GM19438 (cell line): ENCODE measurements around the gene CCDC85C.
A peak's percentile ranks its signal among the peaks of the same experiment; 100 is the strongest.

ENCODE experiments used
- ATAC-seq: cut with Tn5 transposase; IDR thresholded peaks from one replicate; pipeline ENCODE4 v1.9.1; 2021; ENCODE audit warnings: low read depth; ENCODE audit not compliant: unreplicated experiment

Gene CCDC85C

GRCh38 chr14:99632410-99633035 is 28.5 kb upstream of the CCDC85C start:
- no peak for ATAC-seq

DNA sequence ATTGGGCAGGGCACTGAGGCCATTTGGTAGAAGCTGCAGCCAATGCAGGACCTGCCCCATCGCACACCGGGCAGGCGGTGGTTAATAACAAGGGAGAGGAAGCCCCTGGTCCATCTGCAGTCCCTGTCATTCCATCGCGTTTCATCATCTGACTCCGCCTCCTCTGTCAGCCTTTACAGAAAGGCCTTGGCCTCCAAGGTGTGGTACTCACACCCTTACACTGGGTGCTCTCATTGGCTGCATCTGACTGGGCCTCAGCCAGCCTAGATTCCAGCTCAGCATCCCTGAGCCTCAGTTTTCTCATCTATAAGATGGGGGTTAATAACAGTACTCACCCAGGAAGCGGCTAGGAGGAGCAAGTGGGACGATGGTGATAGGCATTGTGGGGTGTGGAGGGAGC is 26.2 kb upstream of the CCDC85C start:
- no peak for ATAC-seq

- peak; percentile 60 for ATAC-seq
These were observed 25.0 kb upstream of the CCDC85C start for GRCh38 chr14:99628887-99629618.

DNA sequence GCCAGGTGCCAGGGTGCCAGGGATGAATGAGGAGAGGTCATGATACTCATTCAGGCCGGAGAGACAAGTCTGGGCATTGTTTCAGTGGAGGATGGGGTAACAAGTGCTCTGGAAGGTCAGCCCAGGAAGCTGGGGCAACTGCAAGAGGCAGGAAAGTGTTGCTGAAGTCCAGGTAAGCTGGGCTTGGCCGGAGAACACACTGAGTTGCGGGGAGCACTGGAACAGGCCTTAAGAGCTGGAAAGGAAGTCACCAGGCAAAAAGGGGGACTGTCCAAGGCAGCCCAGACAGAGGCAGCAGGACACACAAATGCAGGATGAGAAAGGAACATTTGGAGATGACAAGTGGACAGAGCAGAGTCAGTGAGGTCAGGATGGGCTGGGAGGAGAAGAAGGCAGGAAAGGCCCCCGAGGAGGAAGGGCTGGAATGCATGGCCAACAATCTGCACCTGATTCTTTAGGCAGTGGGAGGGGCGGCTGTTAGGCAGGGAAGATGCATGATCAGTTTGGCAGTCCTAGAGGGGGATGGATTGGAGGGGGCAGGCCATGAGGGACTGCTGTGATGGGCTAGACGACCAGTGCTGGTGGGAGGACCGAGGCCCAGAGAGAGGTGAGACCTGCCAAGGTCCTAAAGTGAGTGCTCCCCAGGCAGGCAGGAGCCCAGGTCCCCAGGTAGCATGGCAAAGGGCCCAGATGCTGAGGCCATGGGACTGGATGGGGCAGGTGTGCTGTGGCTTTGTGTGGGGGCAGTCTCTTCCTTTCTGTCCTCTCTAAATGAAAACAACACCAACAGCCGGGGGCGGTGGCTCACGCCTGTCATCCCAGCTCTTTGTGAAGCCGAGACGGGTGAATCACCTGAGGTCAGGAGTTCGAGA is 23.7 kb upstream of the CCDC85C start:
- no peak for ATAC-seq

DNA sequence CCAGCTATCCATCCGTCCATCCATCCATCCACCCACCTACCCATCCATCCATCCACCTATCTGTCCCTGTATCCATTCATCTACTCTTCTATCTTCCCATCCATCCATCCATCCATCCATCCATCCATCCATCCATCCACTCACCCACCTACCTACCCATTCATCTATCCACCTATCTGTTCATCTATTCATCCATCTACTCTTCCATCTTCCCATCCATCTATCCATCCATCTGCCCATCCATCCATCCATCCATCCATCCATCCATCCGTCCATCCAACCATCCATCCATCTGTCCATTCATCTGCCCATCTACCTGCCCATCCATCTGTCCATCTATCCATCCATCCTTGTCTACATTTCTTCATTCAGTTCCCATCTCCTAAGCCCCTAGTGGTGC is 23.1 kb upstream of the CCDC85C start:
- no peak for ATAC-seq

DNA sequence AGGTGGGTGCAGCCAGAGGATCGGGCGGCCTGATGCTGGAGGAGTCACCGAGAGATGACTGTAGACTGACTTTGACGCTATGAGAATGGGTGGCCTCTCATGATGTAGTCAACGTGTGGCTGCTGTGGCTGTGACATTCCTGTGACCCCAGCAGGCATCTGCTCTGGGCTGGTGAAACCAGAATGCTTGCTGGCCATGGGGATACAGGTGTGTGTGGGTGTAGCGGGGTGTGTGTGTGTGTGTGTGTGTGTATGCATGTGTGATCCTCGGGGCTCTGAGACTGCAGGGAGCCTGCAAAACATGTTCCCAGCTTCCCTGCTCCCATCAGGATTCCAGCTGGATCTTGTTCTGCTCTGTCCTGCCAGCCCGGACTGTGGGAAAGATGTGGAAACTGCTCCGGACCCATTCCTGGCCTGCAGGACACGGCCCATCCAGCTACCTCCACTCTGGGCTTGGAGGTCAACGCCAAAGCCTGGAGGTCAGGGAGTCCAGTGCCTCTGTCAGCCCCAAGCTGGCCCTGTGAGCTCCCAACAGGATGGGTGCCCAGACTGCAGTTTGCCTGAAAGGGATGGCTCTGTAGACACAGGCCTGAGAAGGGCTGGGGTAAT is 22.1 kb upstream of the CCDC85C start:
- ATAC-seq: no peak

DNA sequence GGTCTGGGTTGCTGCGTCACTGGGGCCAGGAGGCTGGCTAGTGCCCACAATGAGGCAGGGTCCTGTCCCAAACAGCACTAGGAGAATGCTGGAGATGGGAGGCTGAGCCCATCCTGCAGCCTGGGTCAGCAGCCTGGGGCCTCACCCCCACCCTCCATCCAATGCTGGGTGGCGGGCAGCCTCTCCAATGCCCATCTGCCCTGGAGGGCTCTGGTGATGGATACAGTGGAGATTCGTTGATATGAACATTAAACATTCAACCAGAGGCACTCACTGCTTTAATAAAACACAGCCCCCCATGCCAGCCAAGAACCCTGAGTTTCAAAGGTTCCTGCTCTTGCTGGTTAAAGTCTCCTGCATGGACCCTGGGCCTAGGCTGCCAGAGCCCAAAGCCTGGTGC is 21.5 kb upstream of the CCDC85C start:
- no peak for ATAC-seq

DNA sequence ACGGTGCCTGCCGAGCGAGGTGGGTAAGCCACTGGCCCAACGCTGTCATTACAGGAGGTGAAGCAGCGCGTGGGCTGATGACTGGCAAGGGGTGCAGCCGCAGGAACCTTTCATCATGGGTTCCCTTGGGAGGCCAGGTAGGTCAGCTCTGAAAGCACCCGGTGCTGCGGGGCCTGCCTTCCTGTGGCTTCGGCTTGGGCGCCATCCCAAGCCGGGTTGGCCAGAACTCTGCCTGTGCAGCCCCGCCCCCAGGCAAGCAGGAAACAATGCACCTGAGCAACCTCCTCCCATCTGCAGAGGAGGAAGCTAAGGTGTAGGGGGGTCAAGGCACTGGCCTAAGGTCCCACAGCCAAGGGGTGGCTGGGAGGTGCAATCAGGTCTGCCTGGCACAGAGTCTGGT is 21.0 kb upstream of the CCDC85C start:
- ATAC-seq: no peak

DNA sequence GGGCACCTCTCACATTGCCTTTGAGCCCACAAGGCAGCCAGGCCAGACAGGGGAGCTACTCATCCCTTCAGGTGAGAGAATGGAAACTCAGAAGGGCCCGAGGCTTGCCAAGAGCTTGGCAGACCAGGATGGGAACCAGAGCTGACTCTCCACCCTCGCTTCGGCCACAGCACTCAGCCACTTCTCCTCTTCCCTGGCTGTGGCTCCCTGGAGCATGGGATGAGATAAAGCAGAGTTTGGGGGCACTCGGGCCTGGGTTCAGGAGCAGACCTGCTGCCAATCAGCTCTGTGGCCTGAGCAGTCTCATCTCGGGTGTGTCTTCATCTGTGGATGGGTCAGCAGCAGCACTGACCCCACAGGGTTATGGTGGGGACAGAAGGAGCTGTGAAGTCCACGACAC is 20.0 kb upstream of the CCDC85C start:
- ATAC-seq: no peak

GRCh38 chr14:99621948-99622347 is 17.9 kb upstream of the CCDC85C start:
- ATAC-seq: no peak

GRCh38 chr14:99619835-99620834 is 16.1 kb upstream of the CCDC85C start:
- ATAC-seq: no peak

DNA sequence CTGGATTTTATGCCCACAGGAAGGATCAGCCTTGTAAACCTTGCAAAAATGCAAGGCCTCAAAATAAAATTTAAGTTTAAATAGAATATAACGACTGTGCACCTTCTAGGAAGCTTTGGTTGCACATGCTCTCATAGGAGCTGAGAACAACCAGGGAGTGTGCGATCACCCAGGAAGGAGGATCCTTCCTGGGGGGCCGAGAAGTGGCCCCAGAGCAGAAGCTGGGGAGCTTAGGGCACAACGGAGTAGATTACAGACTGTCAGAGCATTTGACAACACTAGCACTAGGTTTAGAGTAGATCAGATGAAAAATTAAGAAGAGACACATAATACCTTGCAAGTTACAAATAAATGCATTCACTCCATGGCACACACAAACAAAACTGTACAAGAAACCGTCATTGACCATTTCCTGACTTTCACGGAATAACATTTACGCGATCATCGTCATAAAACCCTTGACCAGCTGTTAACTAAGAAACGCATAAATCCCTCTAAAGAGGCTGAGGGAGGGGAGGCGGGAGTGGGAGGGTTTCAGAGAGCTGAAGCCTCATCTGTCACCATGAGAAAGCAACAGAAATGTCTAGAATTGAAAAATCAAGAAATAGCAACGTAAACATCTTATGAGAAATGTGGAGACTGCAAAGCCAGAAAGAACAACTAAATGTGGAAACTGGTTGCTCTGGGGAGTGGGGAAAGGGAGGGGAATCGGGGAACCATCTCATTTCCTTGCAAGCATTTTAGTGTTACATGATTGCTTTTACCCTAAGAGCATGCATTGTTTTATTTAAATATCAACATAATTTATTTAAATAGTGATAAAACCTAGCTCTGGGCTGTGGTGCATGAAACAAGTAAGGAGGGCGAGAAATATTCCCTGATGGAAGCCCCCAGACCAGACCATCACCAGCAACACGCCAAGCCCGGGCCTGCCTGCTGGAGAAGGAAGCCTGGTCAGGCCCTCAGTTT is 13.1 kb upstream of the CCDC85C start:
- ATAC-seq: no peak

- no peak for ATAC-seq
These were observed 11.6 kb upstream of the CCDC85C start for GRCh38 chr14:99615497-99616157.

- ATAC-seq: no peak
These were observed 8.8 kb upstream of the CCDC85C start for GRCh38 chr14:99612738-99613330.

DNA sequence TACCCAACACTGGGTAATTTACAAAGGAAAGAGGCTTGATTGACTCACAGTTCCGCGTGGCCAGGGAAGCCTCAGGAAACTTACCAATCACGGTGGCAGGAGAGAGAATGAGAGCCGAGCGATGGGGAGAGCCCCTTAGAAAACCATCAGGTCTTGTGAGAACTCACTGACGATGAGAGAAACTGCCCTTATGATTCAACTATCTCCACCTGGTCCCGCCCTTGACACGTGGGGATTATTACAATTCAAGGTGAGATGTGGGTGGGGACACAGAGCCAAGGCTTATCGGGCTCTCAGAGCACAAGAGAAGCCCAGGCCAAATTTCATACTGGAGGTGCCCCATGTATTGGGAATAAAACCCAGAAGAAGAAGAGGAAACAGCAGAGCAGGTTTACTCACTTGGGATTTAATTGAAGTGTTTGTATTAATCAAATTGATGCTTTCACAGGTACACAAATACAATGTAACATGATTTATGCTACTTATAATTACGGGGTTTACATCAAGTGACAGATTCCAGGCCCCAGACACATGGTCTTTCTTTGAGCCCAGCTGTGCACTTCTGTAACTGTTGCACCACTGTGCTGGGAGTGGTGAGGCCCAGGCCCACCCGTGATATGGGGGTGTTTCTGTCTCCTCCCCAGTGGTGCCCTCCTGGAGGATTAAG is 8.2 kb upstream of the CCDC85C start:
- ATAC-seq: no peak

DNA sequence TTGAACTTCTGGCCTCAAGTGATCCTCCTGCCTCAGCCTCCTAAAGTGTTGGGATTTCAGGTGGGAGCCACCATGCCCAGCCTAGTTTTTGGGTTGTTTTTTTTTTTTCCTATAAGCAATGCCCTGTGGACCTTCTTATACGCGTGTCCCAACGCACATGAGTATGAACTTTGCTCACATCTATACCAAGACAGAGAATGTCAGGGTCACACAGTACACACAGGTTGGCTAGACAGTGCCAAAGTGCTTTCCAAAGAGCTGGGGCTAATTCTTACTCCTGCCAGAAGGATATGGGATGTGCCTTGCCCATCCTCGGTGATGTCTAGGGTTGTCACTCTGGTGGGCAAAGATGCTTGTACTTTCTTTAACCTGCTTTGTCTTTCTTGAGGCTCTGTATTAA is 7.6 kb upstream of the CCDC85C start:
- ATAC-seq: no peak
